ENCODE data around the gene CSMD2. TPM values are rescaled to one million over a fixed set of nuclear protein-coding genes. Genes with fewer than 3 reads are reported as not detected.

CSMD2 gene
- total RNA-seq, 1 experiment from 2014 or later = not detected

GRCh38 chr1:34156739-34157138, 8.3 kb downstream of the CSMD2 start:
- Histone ChIP-seq H2AFZ (no peak overlapping the region), H3K27me3 (ENCODE audit: insufficient read depth, low read depth) (peaks cover 6% of the 10 kb centered on the region; the same call in 1 of the 2 replicates), H3K4me3 (no peak overlapping the region), H3K4me1 (replicated peaks; ENCODE audit: insufficient read depth) (no peaks in the 10 kb centered on the region), H3K9me3 (ENCODE audit: insufficient read depth, low read depth) (no peaks in the 10 kb centered on the region), H3K4me2 (no peak overlapping the region), H3K36me3 (ENCODE audit: low read depth) (no peaks in the 10 kb centered on the region), H4K20me1 (ENCODE audit: insufficient read depth) (no peaks in the 10 kb centered on the region), H3K9me2 (ENCODE audit: insufficient read depth) (no peaks in the 10 kb centered on the region), H3F3A (ENCODE audit: insufficient read depth, low read depth) (no peaks in the 10 kb centered on the region), H3K79me2 (ENCODE audit: low read depth) (no peaks in the 10 kb centered on the region), H3K27ac (no peak overlapping the region)
- intact Hi-C loops (cut with micrococcal nuclease; ENCODE audit: unreplicated experiment) = no loop called here
- DNase-seq = no peak
- no peak for TF ChIP-seq EZH2 (IDR thresholded peaks at IDR 0.05; ENCODE audit: low read depth)
- CTCF ChIA-PET = no interaction called here
- no TSS peak for BruUV-seq (replicated peaks)
- POLR2A ChIA-PET (ENCODE audit: unreplicated experiment) = no interaction called here

- no peaks in the 10 kb centered on the region for H3F3A ChIP-seq (ENCODE audit: insufficient read depth, low read depth)
- H4K20me1 ChIP-seq (ENCODE audit: insufficient read depth) = no peaks in the 10 kb centered on the region
- intact Hi-C loops (cut with micrococcal nuclease; ENCODE audit: unreplicated experiment) = no loop called here
- no peaks in the 10 kb centered on the region; the same call in 1 of the 2 replicates for H3K27me3 ChIP-seq (ENCODE audit: insufficient read depth, low read depth)
- H3K27ac ChIP-seq = no peak overlapping the region
- no peaks in the 10 kb centered on the region for H3K9me3 ChIP-seq (ENCODE audit: insufficient read depth, low read depth)
- no peak for DNase-seq
- H3K4me2 ChIP-seq = no peak overlapping the region
- no peak overlapping the region for H2AFZ ChIP-seq
- no TSS peak for BruUV-seq (replicated peaks)
- no peaks in the 10 kb centered on the region for H3K9me2 ChIP-seq (ENCODE audit: insufficient read depth)
- no peak overlapping the region for H3K4me3 ChIP-seq
- H3K4me1 ChIP-seq (replicated peaks; ENCODE audit: insufficient read depth) = no peaks in the 10 kb centered on the region
- H3K79me2 ChIP-seq (ENCODE audit: low read depth) = no peaks in the 10 kb centered on the region
- TF ChIP-seq EZH2 (IDR thresholded peaks at IDR 0.05; ENCODE audit: low read depth) = no peak
- TF ChIP-seq, protein P1, sequence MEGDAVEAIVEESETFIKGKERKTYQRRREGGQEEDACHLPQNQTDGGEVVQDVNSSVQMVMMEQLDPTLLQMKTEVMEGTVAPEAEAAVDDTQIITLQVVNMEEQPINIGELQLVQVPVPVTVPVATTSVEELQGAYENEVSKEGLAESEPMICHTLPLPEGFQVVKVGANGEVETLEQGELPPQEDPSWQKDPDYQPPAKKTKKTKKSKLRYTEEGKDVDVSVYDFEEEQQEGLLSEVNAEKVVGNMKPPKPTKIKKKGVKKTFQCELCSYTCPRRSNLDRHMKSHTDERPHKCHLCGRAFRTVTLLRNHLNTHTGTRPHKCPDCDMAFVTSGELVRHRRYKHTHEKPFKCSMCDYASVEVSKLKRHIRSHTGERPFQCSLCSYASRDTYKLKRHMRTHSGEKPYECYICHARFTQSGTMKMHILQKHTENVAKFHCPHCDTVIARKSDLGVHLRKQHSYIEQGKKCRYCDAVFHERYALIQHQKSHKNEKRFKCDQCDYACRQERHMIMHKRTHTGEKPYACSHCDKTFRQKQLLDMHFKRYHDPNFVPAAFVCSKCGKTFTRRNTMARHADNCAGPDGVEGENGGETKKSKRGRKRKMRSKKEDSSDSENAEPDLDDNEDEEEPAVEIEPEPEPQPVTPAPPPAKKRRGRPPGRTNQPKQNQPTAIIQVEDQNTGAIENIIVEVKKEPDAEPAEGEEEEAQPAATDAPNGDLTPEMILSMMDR (conservative IDR thresholded peaks at IDR 0.05) = no peak
- no peaks in the 10 kb centered on the region for H3K36me3 ChIP-seq (ENCODE audit: low read depth)
- ChIA-PET CTCF (no interaction called here), POLR2A (ENCODE audit: unreplicated experiment) (no interaction called here)
Observed at GRCh38 chr1:34155860-34156259, 9.2 kb downstream of the CSMD2 start.

GRCh38 chr1:34153246-34153645, 11.8 kb downstream of the CSMD2 start:
- no peaks in the 10 kb centered on the region for H3K4me1 ChIP-seq (replicated peaks; ENCODE audit: insufficient read depth)
- CTCF ChIA-PET = no interaction called here
- no peak overlapping the region for H2AFZ ChIP-seq
- intact Hi-C loops (cut with micrococcal nuclease; ENCODE audit: unreplicated experiment) = no loop called here
- BruUV-seq (replicated peaks) = no TSS peak
- no peak for TF ChIP-seq EZH2 (IDR thresholded peaks at IDR 0.05; ENCODE audit: low read depth)
- TF ChIP-seq, protein P1 (conservative IDR thresholded peaks at IDR 0.05) = no peak
- DNase-seq = no peak
- H3K9me2 ChIP-seq (ENCODE audit: insufficient read depth) = no peaks in the 10 kb centered on the region
- no peaks in the 10 kb centered on the region for H4K20me1 ChIP-seq (ENCODE audit: insufficient read depth)
- H3K36me3 ChIP-seq (ENCODE audit: low read depth) = no peaks in the 10 kb centered on the region
- peaks cover 9% of the 10 kb centered on the region for H3K27me3 ChIP-seq (ENCODE audit: insufficient read depth, low read depth)
- no peak overlapping the region for H3K4me3 ChIP-seq
- H3K79me2 ChIP-seq (ENCODE audit: low read depth) = no peaks in the 10 kb centered on the region
- POLR2A ChIA-PET (ENCODE audit: unreplicated experiment) = no interaction called here
- no peak overlapping the region for H3K27ac ChIP-seq
- H3K9me3 ChIP-seq (ENCODE audit: insufficient read depth, low read depth) = no peaks in the 10 kb centered on the region
- H3F3A ChIP-seq (ENCODE audit: insufficient read depth, low read depth) = no peaks in the 10 kb centered on the region
- H3K4me2 ChIP-seq = no peak overlapping the region

DNA sequence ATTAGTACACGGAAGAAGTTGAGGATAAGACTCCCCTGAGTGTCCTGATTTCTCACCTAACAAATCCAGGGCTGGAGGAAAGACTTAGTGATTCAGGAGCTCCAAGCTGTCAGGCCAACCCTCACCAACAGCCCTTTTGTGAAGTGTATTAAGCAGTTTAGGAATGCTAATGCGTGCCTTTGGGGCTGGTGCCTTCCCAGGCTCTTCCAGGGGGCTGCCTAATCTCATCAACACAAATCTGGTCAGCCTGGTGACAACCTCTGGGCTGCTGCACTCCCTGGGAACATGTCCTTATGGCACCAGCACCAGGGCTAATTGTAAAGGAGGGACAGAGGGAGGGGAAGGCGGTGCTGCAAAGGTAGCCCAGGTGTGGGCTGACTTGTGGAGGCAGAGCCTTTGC, 15.5 kb downstream of the CSMD2 start:
- Histone ChIP-seq H3K27me3 (ENCODE audit: insufficient read depth, low read depth) (peaks cover 29% of the 10 kb centered on the region), H3K9me2 (ENCODE audit: insufficient read depth) (no peaks in the 10 kb centered on the region), H3K9me3 (ENCODE audit: insufficient read depth, low read depth) (no peaks in the 10 kb centered on the region), H4K20me1 (ENCODE audit: insufficient read depth) (no peaks in the 10 kb centered on the region), H3K79me2 (ENCODE audit: low read depth) (no peaks in the 10 kb centered on the region), H3K4me2 (no peak overlapping the region), H3K4me3 (no peak overlapping the region), H2AFZ (no peak overlapping the region), H3K36me3 (ENCODE audit: low read depth) (no peaks in the 10 kb centered on the region), H3K4me1 (replicated peaks; ENCODE audit: insufficient read depth) (no peaks in the 10 kb centered on the region), H3F3A (ENCODE audit: insufficient read depth, low read depth) (no peaks in the 10 kb centered on the region), H3K27ac (no peak overlapping the region)
- ChIA-PET POLR2A (ENCODE audit: unreplicated experiment) (no interaction called here), CTCF (no interaction called here)
- no TSS peak for BruUV-seq (replicated peaks)
- intact Hi-C loops (cut with micrococcal nuclease; ENCODE audit: unreplicated experiment) = no loop called here
- TF ChIP-seq, protein P1 (conservative IDR thresholded peaks at IDR 0.05) = no peak
- TF ChIP-seq EZH2 (IDR thresholded peaks at IDR 0.05; ENCODE audit: low read depth) = no peak
- no peak for DNase-seq

All from PC-9 (cell line).